Adrenal gland (tissue), 5 donors: ENCODE measurements around the gene PCDHA8.

Source experiments
- POLR2A ChIP-seq, 2 donors: fragments of 450-650 bp; IDR thresholded peaks; one replicate each; pipeline ENCODE4 v1.6.1; 2017; ENCODE audit warnings: antibody characterized with exemption in 2 of 2, mild to moderate bottlenecking in 2 of 2, moderate library complexity in 1 of 2
- TF ChIP-seq, protein P1 (sequence below), 6 experiments: fragments of 450-650 bp in 4 of 6; fragments of 200-600 bp in 2 of 6; sonication (generic) in 1 of 6; IDR thresholded peaks; 1 replicate in 5 of 6; 2 replicates in 1 of 6; pipeline versions ENCODE4 v1.5.1 to v1.8.0; 2016 to 2021; ENCODE audit warnings: antibody characterized with exemption in 6 of 6, mild to moderate bottlenecking in 2 of 6, moderate library complexity in 1 of 6
- donor health status: DM: no; HTN: no; CAD: no.

- TF ChIP-seq, protein P1, sequence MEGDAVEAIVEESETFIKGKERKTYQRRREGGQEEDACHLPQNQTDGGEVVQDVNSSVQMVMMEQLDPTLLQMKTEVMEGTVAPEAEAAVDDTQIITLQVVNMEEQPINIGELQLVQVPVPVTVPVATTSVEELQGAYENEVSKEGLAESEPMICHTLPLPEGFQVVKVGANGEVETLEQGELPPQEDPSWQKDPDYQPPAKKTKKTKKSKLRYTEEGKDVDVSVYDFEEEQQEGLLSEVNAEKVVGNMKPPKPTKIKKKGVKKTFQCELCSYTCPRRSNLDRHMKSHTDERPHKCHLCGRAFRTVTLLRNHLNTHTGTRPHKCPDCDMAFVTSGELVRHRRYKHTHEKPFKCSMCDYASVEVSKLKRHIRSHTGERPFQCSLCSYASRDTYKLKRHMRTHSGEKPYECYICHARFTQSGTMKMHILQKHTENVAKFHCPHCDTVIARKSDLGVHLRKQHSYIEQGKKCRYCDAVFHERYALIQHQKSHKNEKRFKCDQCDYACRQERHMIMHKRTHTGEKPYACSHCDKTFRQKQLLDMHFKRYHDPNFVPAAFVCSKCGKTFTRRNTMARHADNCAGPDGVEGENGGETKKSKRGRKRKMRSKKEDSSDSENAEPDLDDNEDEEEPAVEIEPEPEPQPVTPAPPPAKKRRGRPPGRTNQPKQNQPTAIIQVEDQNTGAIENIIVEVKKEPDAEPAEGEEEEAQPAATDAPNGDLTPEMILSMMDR (IDR thresholded peaks at IDR 0.05): no peak
- TF ChIP-seq POLR2A (IDR thresholded peaks at IDR 0.05): no peak
Measured at GRCh38 chr5:140882591-140882899, 41.6 kb downstream of the PCDHA8 start.
